Uterus (tissue), 2 donors: Measurements from ENCODE around the gene NXPH4.

Experiments used
- CTCF ChIP-seq, 4 experiments: fragments of 200-600 bp in 2 of 4; fragments of 450-650 bp in 2 of 4; sonication (generic) in 2 of 4; IDR thresholded peaks; one replicate each; pipeline ENCODE4 v1.5.1; 2016 to 2019; ENCODE audit warnings: antibody characterized with exemption in 4 of 4, mild to moderate bottlenecking in 2 of 4, moderate library complexity in 1 of 4
- POLR2A ChIP-seq, 2 donors: fragments of 450-650 bp; IDR thresholded peaks; one replicate each; pipeline ENCODE4 v1.6.1; 2016; ENCODE audit warnings: antibody characterized with exemption in 2 of 2, mild to moderate bottlenecking in 1 of 2, moderate library complexity in 1 of 2

GRCh38 chr12:57213763-57214397, 2.7 kb upstream of the NXPH4 start:
- no peak for TF ChIP-seq CTCF (IDR thresholded peaks at IDR 0.05)
- no peak for TF ChIP-seq POLR2A (IDR thresholded peaks at IDR 0.05)
